Small intestine (tissue), 7 donors: Measurements from ENCODE around the gene BDKRB1. TPM values are rescaled to one million over a fixed set of nuclear protein-coding genes. Genes with fewer than 3 reads are reported as not detected.
A peak's percentile ranks its signal among the peaks of the same experiment; 100 is the strongest.

ENCODE experiments used
- DNase-seq, 2 donors: peaks; one replicate each; pipeline versions ENCODE4 v3.0.0 to v3.0.0-alpha.2; 2013
- FAIRE-seq: peaks from 2 replicates; lab custom pipeline; 2012; peaks lifted over from hg19 to GRCh38; lab: Jason Lieb, UNC
- H3K27ac ChIP-seq, 3 donors: one replicate each; pipeline ENCODE4 v1.5.1; 2013; ENCODE audit warnings: low read length in 2 of 3, mild to moderate bottlenecking in 2 of 3, control low read depth in 1 of 3, inconsistent platforms in 1 of 3, low read depth in 1 of 3, moderate library complexity in 1 of 3
- H3K27me3 ChIP-seq, 3 donors: one replicate each; pipeline ENCODE4 v1.6.1; 2013; ENCODE audit warnings: low read length in 3 of 3, inconsistent platforms in 1 of 3; ENCODE audit not compliant: control insufficient read depth in 3 of 3, insufficient read depth in 3 of 3
- H3K36me3 ChIP-seq, 3 donors: one replicate each; pipeline ENCODE4 v1.6.1; 2013; ENCODE audit warnings: low read length in 3 of 3, inconsistent platforms in 1 of 3, low read depth in 1 of 3, mild to moderate bottlenecking in 1 of 3, moderate library complexity in 1 of 3; ENCODE audit not compliant: control insufficient read depth in 3 of 3, insufficient read depth in 2 of 3
- H3K4me1 ChIP-seq, 3 donors: one replicate each; pipeline ENCODE4 v1.6.1; 2013; ENCODE audit warnings: low read length in 2 of 3, inconsistent platforms in 1 of 3, low read depth in 1 of 3, mild to moderate bottlenecking in 1 of 3, moderate library complexity in 1 of 3; ENCODE audit not compliant: control insufficient read depth in 3 of 3, insufficient read depth in 2 of 3
- H3K4me3 ChIP-seq, 3 donors: one replicate each; pipeline ENCODE4 v1.5.1; 2013; ENCODE audit warnings: low read length in 3 of 3, control low read depth in 1 of 3, inconsistent platforms in 1 of 3, low read depth in 1 of 3, mild to moderate bottlenecking in 1 of 3, moderate library complexity in 1 of 3
- H3K9me3 ChIP-seq, 2 donors: one replicate each; pipeline ENCODE4 v1.6.1; 2013; ENCODE audit warnings: low read depth in 1 of 2, low read length in 1 of 2; ENCODE audit not compliant: control insufficient read depth in 2 of 2, insufficient read depth in 1 of 2
- WGBS, 3 donors: extraction: QIAGEN DNeasy Blood & Tissue Kit; methylation state at CpG; one replicate each; pipeline ENCODE4 v1.1.7; 2013; 5-methylcytosine and 5-hydroxymethylcytosine counted together
- polyA plus RNA-seq, 4 donors: library from polyadenylated mRNA; stranded (reverse) in 3 of 4; unstranded in 1 of 4; fragments of 200-250 nt in 3 of 4; fragments of 120-200 nt in 1 of 4; gene quantifications; one replicate each; pipeline versions ENCODE4 v1.2.1 to v1.2.3, GENCODE V29; 2013
- donor health status: healthy with polysubstance abuse.
- donor health status: control.
- donor health status: control.
- donor health status: Bipolar disorder and iron deficiency.
- donor health status: healthy.

BDKRB1 gene
- polyA plus RNA-seq, 4 donors, result 1.1 to 4.3 (median 1.7) TPM

DNA sequence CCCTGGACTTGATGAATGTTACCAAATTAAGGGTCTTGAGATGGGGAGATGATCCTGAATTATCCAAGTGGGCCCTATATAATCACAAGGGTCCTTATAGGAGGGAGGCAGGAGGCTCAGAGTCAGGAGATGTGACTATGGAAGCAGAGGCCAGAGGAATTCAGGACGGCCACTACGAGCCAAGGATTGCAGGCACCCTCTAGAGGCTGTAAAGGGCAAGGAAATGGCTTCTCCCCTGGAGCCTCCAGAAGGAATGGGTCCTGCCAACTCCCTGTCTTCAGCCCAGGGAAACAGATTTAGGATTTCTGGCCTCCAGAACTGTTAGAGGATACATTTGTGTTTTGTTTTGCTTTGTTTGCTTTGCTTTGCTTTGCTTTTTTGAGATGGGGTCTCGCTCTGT, 8.8 kb downstream of the BDKRB1 start:
- Histone ChIP-seq H3K4me1 (peaks cover 0 to 33% (median 2%) of the 10 kb centered on the region in 3 donors), H3K27ac (no peak overlapping the region), H3K36me3 (peaks cover 0 to 19% (median 0%) of the 10 kb centered on the region in 3 donors), H3K9me3 (peaks cover 0 to 16% of the 10 kb centered on the region in 2 donors), H3K27me3 (no peaks in the 10 kb centered on the region), H3K4me3 (no peak overlapping the region)
- DNase-seq (peak in 1 of 2 donors; percentile 52), FAIRE-seq (no peak)
- 59 to 69% (median 63%) methylated on average over 3 of the region's 3 CpGs for WGBS, 3 donors

DNA sequence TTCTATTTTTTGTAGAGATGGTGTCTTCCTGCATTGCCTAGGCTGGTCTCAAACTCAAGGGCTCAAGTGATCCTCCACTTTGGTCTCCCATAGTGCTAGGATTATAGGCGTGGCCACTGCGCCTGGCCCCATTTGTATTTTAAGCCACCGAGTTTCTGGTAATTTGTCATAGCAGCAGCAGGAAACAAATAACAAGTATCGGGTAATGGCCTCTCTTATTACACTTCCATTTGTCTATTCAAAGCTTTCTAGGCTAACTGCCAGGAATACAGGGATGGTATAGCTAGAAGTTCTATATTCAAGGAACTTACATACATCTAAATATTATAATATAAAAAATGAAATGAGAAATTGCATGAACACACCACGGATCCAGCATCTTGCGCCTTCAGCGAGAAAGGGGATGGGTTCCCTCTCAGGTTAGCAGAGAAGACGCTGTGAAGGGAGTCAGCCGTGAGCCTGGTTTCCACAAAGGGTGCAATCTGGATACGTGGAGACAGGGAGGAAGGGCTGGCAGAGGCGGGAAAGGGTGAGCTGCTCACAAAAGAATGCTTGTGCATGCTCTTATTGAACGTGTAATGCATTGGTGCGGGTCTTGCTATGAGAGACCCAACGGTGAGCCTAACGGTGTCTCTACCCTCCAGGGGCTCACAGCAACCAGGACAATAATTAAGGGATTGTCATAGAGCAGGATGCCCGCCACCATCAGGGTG, 9.5 kb downstream of the BDKRB1 start:
- Histone ChIP-seq H3K4me3 (no peak overlapping the region), H3K27ac (no peak overlapping the region), H3K36me3 (peaks cover 0 to 19% (median 0%) of the 10 kb centered on the region in 3 donors), H3K9me3 (peaks cover 0 to 12% of the 10 kb centered on the region in 2 donors), H3K4me1 (peaks cover 0 to 38% (median 2%) of the 10 kb centered on the region in 3 donors), H3K27me3 (no peaks in the 10 kb centered on the region)
- FAIRE-seq, result no peak
- 65 to 78% (median 66%) methylated on average over 16 of the region's 16 CpGs for WGBS, 3 donors
- DNase-seq, result no peak

DNA sequence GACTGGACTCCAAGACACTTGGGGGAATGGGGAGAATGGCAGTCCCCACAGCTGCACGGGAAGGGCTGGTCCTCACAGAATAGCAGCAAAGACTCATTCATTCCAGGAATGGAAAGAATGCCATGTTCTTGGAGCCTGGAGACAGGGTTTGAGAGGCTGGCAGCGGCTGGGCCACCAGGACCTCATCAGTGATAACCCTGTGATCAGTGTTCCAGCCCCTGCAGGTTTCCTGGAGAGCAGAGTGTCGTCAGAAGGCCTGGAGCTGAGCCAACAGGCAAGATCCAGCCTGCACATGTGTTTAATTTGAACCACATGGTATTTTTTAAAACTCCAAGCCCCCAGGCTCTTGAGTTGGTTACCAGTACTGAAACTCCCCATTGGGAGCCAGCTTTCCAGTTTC, 11.3 kb downstream of the BDKRB1 start:
- Histone ChIP-seq H3K36me3 (peaks cover 0 to 14% (median 0%) of the 10 kb centered on the region in 3 donors), H3K4me3 (peak overlapping the region in 1 of 3 donors; percentile 3), H3K27me3 (no peaks in the 10 kb centered on the region), H3K27ac (no peak overlapping the region), H3K4me1 (peaks cover 0 to 38% (median 0%) of the 10 kb centered on the region in 3 donors), H3K9me3 (peaks cover 0 to 22% of the 10 kb centered on the region in 2 donors)
- WGBS, 3 donors, result 34 to 48% (median 36%) methylated on average over 3 of the region's 3 CpGs
- FAIRE-seq (no peak), DNase-seq (peak in 1 of 2 donors; percentile 66)

DNA sequence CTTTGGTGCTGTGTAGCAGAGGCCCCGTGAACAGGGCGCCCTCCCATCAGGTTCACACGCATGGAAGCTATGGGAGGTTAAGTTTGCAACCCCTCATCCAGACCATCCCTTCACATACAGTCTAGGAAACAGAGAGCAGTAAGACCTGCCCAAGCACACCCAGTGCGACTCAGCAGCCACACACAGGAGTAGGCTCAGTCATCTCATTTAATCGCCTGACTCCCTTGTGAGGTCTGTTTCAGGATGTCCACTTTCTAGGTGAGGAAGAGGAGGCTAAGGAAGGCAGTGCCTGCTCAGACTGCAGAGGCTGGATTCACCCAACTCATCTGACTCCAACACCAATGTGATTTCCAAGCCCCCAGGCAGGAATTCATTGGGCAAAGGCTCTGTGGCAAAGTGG, 11.9 kb downstream of the BDKRB1 start:
- 80 to 95% (median 91%) methylated on average over 5 of the region's 5 CpGs for WGBS, 3 donors
- Histone ChIP-seq H3K27me3 (no peaks in the 10 kb centered on the region), H3K36me3 (peaks cover 0 to 14% (median 0%) of the 10 kb centered on the region in 3 donors), H3K9me3 (peaks cover 0 to 26% of the 10 kb centered on the region in 2 donors), H3K27ac (peak overlapping the region in 1 of 3 donors; percentile 74), H3K4me3 (peak overlapping the region in 1 of 3 donors; percentile 3), H3K4me1 (peaks cover 0 to 38% (median 0%) of the 10 kb centered on the region in 3 donors)
- DNase-seq, result peak in 1 of 2 donors; percentile 32
- no peak for FAIRE-seq

DNA sequence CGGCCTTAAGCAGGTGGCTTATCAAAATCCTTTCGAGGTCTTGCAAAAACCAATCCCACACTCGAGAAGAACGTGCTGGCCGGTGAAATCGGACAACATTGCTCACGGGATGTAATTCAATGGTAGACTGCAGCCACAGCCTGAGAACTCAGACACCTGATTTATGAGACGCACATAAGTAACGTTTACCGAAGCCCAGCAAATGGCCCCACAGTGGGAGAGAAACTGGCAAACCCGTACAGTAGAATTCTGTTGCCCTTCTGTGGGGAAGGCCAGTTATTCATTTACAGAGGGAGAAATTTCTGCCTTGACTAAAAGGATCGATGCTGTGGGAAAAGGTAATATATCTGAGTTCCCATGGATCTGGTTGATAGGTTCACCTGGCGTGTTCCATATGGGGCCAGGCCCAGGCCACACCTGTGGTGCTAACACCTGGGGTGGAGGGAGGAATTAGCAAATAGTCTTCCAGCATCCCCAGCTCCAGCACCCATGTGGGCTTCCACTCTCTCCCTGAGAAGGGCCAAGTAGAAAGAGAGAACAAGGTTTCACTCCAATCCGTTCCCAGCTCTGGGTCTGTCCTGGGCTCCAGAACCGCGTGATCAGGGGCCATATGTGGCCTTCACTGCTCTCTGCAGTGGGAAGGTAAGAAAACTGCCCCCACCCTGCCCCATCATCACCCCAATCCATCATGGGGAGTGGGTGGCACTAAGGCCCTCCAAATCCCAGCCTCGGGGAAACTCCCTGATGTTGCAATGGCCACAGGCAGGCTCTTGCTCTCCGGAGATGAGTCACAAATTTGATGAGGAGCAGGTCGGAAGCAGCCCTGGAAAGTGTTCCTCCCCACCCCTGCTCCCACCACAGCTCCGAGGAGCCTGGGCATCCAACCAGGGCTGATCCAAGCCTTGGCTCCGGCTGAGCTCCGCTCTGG, 12.7 kb downstream of the BDKRB1 start:
- peak overlapping the region in 1 of 3 donors; percentile 3 for H3K4me3 ChIP-seq
- H3K27ac ChIP-seq, result peak overlapping the region in 2 of 3 donors; percentile 15 to 74
- H3K36me3 ChIP-seq, result peaks cover 0 to 12% (median 0%) of the 10 kb centered on the region in 3 donors
- DNase-seq (peak in 1 of 2 donors; percentile 72), FAIRE-seq (no peak)
- 48 to 68% (median 49%) methylated on average over 21 to 22 of the region's 22 CpGs for WGBS, 3 donors
- no peaks in the 10 kb centered on the region for H3K27me3 ChIP-seq
- peaks cover 0 to 25% of the 10 kb centered on the region in 2 donors for H3K9me3 ChIP-seq
- peaks cover 0 to 40% (median 0%) of the 10 kb centered on the region in 3 donors for H3K4me1 ChIP-seq

DNA sequence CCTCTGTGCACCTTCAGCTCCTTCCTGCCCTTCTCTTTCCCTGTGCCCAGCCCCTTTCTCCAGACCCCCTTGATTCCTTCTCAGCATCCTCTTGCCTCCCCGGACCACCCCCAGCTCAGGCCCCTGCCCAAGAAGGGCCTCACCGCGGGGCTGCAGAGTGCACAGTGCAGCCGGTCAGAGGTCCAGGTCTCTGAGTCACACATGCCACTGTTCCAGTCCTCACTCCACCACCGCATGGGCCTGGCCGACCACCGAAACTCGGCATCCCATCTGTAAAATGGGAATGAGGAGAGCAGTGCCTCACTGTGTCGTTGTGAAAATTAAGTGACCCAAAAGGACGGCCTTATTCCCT, 13.3 kb downstream of the BDKRB1 start:
- DNase-seq, result no peak
- no peak for FAIRE-seq
- peaks cover 0 to 5% (median 0%) of the 10 kb centered on the region in 3 donors for H3K36me3 ChIP-seq
- H3K27ac ChIP-seq, result peak overlapping the region in 2 of 3 donors; percentile 3 to 74
- H3K4me3 ChIP-seq, result no peak overlapping the region
- peaks cover 0 to 44% (median 0%) of the 10 kb centered on the region in 3 donors for H3K4me1 ChIP-seq
- 79 to 93% (median 85%) methylated on average over 10 of the region's 10 CpGs for WGBS, 3 donors
- H3K27me3 ChIP-seq, result no peaks in the 10 kb centered on the region
- H3K9me3 ChIP-seq, result peaks cover 0 to 18% of the 10 kb centered on the region in 2 donors

DNA sequence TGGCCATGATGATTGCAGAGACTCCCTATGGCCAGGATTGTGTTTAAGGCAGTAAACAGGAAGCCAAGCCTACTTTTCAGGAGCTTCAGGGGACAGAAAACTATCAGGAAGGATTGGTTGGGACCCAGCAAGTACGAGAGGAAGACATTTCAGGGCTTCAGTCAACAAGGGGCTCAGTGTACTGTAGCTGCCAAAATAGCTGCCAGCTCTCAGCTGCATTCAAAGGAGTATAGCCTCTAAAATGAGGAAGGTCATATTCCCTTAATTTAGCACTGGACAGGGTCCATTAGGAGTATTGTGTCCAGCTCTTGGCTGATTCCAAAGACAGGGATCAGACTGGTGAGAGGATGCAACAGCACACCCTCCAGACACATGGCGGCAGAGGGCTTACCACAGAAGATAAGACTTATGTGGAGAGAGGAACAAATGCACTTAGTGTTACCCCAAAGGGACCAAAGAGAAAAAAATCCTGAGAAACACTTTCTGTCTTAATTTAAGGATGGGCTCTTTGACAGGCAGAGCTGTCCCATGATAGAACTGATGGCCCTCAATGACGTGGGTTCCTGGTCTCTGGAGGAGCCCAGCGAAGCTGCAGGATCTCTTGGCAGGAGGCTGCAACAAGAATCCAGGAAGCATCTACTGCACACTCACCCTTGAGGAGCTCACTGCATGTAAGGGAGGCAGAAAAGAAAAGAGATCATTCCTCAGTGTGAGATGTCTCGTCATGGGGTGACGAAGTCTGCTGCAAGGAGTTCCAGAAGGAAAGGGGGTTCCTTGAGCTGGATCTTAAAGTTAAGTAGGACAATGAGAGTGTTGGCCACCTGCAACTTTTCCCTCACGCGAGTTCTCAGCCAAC, 14.8 kb downstream of the BDKRB1 start:
- WGBS, 3 donors, result 79 to 86% (median 83%) methylated on average over 8 of the region's 8 CpGs
- H3K4me1 ChIP-seq, result peaks cover 0 to 45% (median 0%) of the 10 kb centered on the region in 3 donors
- no peak for DNase-seq
- no peak overlapping the region for H3K27ac ChIP-seq
- peaks cover 0 to 17% of the 10 kb centered on the region in 2 donors for H3K9me3 ChIP-seq
- no peaks in the 10 kb centered on the region for H3K27me3 ChIP-seq
- H3K4me3 ChIP-seq, result no peak overlapping the region
- no peak for FAIRE-seq
- peaks cover 0 to 3% (median 0%) of the 10 kb centered on the region in 3 donors for H3K36me3 ChIP-seq
